WTC11 (cell line): ENCODE data around the gene ZFPM1. TPM values are rescaled to one million over a fixed set of nuclear protein-coding genes. Genes with fewer than 3 reads are reported as not detected.

Experiments used
- ATAC-seq: fragments of 200-7000 bp; cut with Tn5 transposase; 2 replicates; pipeline ENCODE4 v1.10.0; 2021; ENCODE audit warnings: mild to moderate bottlenecking, moderate library complexity
- CTCF ChIA-PET: fragments of 300-600 bp; sonication (Branson Sonifier 250); formaldehyde crosslinking; loops from one replicate; lab custom pipeline; 2021; ENCODE audit warnings: antibody characterized with exemption; lab: Charles Lee
- POLR2A ChIA-PET: fragments of 350-600 bp; sonication (Branson Sonifier 250); formaldehyde crosslinking; loops from one replicate; lab custom pipeline; 2021; ENCODE audit warnings: antibody characterized with exemption; lab: Charles Lee
- DNase-seq: peaks from one replicate; pipeline ENCODE4 v3.0.0; 2021; ENCODE audit warnings: low spot score
- H3K27ac Mint-ChIP-seq: 2 replicates; pipeline ENCODE4 v1.8.0; 2021; ENCODE audit warnings: mixed read lengths
- H3K27me3 Mint-ChIP-seq: 2 replicates; pipeline ENCODE4 v1.8.0; 2021; ENCODE audit warnings: low read depth, mild to moderate bottlenecking, moderate library complexity, mixed read lengths
- H3K36me3 Mint-ChIP-seq: 2 replicates; pipeline ENCODE4 v1.8.0; 2021; ENCODE audit warnings: mixed read lengths
- H3K4me1 Mint-ChIP-seq: 2 replicates; pipeline ENCODE4 v1.8.0; 2022; ENCODE audit warnings: mixed read lengths
- H3K4me3 Mint-ChIP-seq: 2 replicates; pipeline ENCODE4 v1.8.0; 2021; ENCODE audit warnings: mild to moderate bottlenecking, moderate library complexity, mixed read lengths
- H3K9me3 Mint-ChIP-seq: 2 replicates; pipeline ENCODE4 v1.8.0; 2021; ENCODE audit warnings: mixed read lengths
- GRHL2 ChIP-seq: fragments of 250-450 bp; sonication (Bioruptor Pico); IDR thresholded peaks from 2 replicates; pipeline ENCODE4 v1.8.0; 2022; ENCODE audit warnings: mild to moderate bottlenecking, moderate library complexity; ENCODE audit not compliant: insufficient replicate concordance, severe bottlenecking
- IRF1 ChIP-seq: sonication (generic); formaldehyde crosslinking; IDR thresholded peaks from 2 replicates; pipeline ENCODE4 v1.8.0; 2023; ENCODE audit warnings: missing genetic modification reagents
- MLX ChIP-seq: sonication (generic); formaldehyde crosslinking; IDR thresholded peaks from 2 replicates; pipeline ENCODE4 v1.8.1; 2023; ENCODE audit warnings: mild to moderate bottlenecking, missing genetic modification reagents, moderate library complexity
- NFATC4 ChIP-seq: fragments of 250-450 bp; sonication (Bioruptor Pico); IDR thresholded peaks from 2 replicates; pipeline ENCODE4 v1.9.0; 2021; ENCODE audit warnings: mild to moderate bottlenecking
- RORB ChIP-seq: fragments of 250-450 bp; sonication (Bioruptor Pico); IDR thresholded peaks from 2 replicates; pipeline ENCODE4 v1.9.0; 2021; ENCODE audit warnings: mild to moderate bottlenecking
- TP53 ChIP-seq: sonication (generic); formaldehyde crosslinking; IDR thresholded peaks from 2 replicates; pipeline ENCODE4 v1.8.1; 2023; ENCODE audit warnings: mild to moderate bottlenecking, missing genetic modification reagents
- ZBTB43 ChIP-seq: sonication (generic); formaldehyde crosslinking; IDR thresholded peaks from 2 replicates; pipeline ENCODE4 v1.8.1; 2023; ENCODE audit warnings: mild to moderate bottlenecking, missing genetic modification reagents
- ZNF219 ChIP-seq: sonication (generic); formaldehyde crosslinking; IDR thresholded peaks from 2 replicates; pipeline ENCODE4 v1.8.0; 2023; ENCODE audit warnings: missing genetic modification reagents, mild to moderate bottlenecking, borderline replicate concordance
- ZNF317 ChIP-seq: sonication (generic); formaldehyde crosslinking; IDR thresholded peaks from 2 replicates; pipeline ENCODE4 v1.8.1; 2023; ENCODE audit warnings: low read depth, mild to moderate bottlenecking, moderate library complexity, missing genetic modification reagents, borderline replicate concordance
- total RNA-seq: library from RNA; stranded (reverse); gene quantifications from 3 replicates; pipeline ENCODE4 v1.2.3, GENCODE V29; 2021
- TF ChIP-seq, protein P1 (sequence below): sonication (generic); formaldehyde crosslinking; IDR thresholded peaks from 2 replicates; pipeline ENCODE4 v1.8.1; 2023; ENCODE audit warnings: mild to moderate bottlenecking, missing genetic modification reagents, borderline replicate concordance
- TF ChIP-seq, protein P2 (sequence below): sonication (generic); formaldehyde crosslinking; IDR thresholded peaks from 2 replicates; pipeline ENCODE4 v1.8.1; 2022; ENCODE audit warnings: mild to moderate bottlenecking, missing genetic modification reagents, moderate library complexity, borderline replicate concordance
- TF ChIP-seq, protein P3 (sequence below): fragments of 250-450 bp; sonication (Bioruptor Pico); IDR thresholded peaks from 2 replicates; pipeline ENCODE4 v2.1.2; 2022; ENCODE audit warnings: mild to moderate bottlenecking, moderate library complexity
- TF ChIP-seq, protein P4 (sequence below): sonication (generic); formaldehyde crosslinking; IDR thresholded peaks from 2 replicates; pipeline ENCODE4 v1.8.0; 2022; ENCODE audit warnings: missing genetic modification reagents

The ZFPM1 gene
- total RNA-seq, 1 experiment from 2014 or later, result 9.3 TPM

- TF ChIP-seq, protein P1, sequence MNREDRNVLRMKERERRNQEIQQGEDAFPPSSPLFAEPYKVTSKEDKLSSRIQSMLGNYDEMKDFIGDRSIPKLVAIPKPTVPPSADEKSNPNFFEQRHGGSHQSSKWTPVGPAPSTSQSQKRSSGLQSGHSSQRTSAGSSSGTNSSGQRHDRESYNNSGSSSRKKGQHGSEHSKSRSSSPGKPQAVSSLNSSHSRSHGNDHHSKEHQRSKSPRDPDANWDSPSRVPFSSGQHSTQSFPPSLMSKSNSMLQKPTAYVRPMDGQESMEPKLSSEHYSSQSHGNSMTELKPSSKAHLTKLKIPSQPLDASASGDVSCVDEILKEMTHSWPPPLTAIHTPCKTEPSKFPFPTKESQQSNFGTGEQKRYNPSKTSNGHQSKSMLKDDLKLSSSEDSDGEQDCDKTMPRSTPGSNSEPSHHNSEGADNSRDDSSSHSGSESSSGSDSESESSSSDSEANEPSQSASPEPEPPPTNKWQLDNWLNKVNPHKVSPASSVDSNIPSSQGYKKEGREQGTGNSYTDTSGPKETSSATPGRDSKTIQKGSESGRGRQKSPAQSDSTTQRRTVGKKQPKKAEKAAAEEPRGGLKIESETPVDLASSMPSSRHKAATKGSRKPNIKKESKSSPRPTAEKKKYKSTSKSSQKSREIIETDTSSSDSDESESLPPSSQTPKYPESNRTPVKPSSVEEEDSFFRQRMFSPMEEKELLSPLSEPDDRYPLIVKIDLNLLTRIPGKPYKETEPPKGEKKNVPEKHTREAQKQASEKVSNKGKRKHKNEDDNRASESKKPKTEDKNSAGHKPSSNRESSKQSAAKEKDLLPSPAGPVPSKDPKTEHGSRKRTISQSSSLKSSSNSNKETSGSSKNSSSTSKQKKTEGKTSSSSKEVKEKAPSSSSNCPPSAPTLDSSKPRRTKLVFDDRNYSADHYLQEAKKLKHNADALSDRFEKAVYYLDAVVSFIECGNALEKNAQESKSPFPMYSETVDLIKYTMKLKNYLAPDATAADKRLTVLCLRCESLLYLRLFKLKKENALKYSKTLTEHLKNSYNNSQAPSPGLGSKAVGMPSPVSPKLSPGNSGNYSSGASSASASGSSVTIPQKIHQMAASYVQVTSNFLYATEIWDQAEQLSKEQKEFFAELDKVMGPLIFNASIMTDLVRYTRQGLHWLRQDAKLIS, result no peak
Observed at GRCh38 chr16:88404769-88405168, 48.3 kb upstream of the ZFPM1 start (continued).

- no peak for ATAC-seq
- no peaks in the 10 kb centered on the region for H3K36me3 Mint-ChIP-seq
- CTCF ChIA-PET, result interaction anchor here (1.0 to 3.1 kb wide), 4 partner anchors 23 to 40 kb away, joined by 3 to 16 read pairs (median 4); no protein-coding TSS in a partner anchor
- no peak overlapping the region for H3K27ac Mint-ChIP-seq
- TF ChIP-seq, protein P2, sequence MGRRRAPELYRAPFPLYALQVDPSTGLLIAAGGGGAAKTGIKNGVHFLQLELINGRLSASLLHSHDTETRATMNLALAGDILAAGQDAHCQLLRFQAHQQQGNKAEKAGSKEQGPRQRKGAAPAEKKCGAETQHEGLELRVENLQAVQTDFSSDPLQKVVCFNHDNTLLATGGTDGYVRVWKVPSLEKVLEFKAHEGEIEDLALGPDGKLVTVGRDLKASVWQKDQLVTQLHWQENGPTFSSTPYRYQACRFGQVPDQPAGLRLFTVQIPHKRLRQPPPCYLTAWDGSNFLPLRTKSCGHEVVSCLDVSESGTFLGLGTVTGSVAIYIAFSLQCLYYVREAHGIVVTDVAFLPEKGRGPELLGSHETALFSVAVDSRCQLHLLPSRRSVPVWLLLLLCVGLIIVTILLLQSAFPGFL (CRISPR knock-in tag), result no peak
- TF ChIP-seq GRHL2 (CRISPR knock-in tag), result no peak
- TF ChIP-seq ZBTB43 (CRISPR knock-in tag), result no peak
- TF ChIP-seq TP53 (CRISPR knock-in tag), result no peak
- no peak for TF ChIP-seq ZNF219 (CRISPR knock-in tag)
- no peak for TF ChIP-seq MLX (CRISPR knock-in tag)
- TF ChIP-seq, protein P3, sequence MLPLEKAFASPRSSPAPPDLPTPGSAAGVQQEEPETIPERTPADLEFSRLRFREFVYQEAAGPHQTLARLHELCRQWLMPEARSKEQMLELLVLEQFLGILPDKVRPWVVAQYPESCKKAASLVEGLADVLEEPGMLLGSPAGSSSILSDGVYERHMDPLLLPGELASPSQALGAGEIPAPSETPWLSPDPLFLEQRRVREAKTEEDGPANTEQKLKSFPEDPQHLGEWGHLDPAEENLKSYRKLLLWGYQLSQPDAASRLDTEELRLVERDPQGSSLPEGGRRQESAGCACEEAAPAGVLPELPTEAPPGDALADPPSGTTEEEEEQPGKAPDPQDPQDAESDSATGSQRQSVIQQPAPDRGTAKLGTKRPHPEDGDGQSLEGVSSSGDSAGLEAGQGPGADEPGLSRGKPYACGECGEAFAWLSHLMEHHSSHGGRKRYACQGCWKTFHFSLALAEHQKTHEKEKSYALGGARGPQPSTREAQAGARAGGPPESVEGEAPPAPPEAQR (CRISPR knock-in tag), result no peak
- TF ChIP-seq, protein P4, sequence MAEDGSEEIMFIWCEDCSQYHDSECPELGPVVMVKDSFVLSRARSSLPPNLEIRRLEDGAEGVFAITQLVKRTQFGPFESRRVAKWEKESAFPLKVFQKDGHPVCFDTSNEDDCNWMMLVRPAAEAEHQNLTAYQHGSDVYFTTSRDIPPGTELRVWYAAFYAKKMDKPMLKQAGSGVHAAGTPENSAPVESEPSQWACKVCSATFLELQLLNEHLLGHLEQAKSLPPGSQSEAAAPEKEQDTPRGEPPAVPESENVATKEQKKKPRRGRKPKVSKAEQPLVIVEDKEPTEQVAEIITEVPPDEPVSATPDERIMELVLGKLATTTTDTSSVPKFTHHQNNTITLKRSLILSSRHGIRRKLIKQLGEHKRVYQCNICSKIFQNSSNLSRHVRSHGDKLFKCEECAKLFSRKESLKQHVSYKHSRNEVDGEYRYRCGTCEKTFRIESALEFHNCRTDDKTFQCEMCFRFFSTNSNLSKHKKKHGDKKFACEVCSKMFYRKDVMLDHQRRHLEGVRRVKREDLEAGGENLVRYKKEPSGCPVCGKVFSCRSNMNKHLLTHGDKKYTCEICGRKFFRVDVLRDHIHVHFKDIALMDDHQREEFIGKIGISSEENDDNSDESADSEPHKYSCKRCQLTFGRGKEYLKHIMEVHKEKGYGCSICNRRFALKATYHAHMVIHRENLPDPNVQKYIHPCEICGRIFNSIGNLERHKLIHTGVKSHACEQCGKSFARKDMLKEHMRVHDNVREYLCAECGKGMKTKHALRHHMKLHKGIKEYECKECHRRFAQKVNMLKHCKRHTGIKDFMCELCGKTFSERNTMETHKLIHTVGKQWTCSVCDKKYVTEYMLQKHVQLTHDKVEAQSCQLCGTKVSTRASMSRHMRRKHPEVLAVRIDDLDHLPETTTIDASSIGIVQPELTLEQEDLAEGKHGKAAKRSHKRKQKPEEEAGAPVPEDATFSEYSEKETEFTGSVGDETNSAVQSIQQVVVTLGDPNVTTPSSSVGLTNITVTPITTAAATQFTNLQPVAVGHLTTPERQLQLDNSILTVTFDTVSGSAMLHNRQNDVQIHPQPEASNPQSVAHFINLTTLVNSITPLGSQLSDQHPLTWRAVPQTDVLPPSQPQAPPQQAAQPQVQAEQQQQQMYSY, result no peak
- no peak for TF ChIP-seq IRF1 (CRISPR knock-in tag)
- TF ChIP-seq NFATC4 (CRISPR knock-in tag), result no peak
- no peak for TF ChIP-seq ZNF317 (CRISPR knock-in tag)
- TF ChIP-seq, protein P1, result no peak
- TF ChIP-seq RORB (CRISPR knock-in tag), result no peak
- TF ChIP-seq, all 79 proteins: peak for 0
- no peak for DNase-seq
- H3K4me1 Mint-ChIP-seq, result no peaks in the 10 kb centered on the region
- no peaks in the 10 kb centered on the region; the same call in 1 of the 2 replicates for H3K27me3 Mint-ChIP-seq
- H3K9me3 Mint-ChIP-seq, result peaks cover 11% of the 10 kb centered on the region; the same call in 1 of the 2 replicates
- POLR2A ChIA-PET, result no interaction called here
- no peak overlapping the region for H3K4me3 Mint-ChIP-seq
Observed at GRCh38 chr16:88405216-88406060, 47.6 kb upstream of the ZFPM1 start.
